Thyroid gland (tissue), 4 donors: ENCODE results near the gene COL23A1. TPM values are rescaled to one million over a fixed set of nuclear protein-coding genes. Genes with fewer than 3 reads are reported as not detected.

ENCODE experiments used
- DNase-seq, 2 donors: peaks; one replicate each; pipeline ENCODE4 v3.0.0-alpha.2; 2019
- H3K27ac ChIP-seq, 3 donors: fragments of 200-600 bp; sonication (generic); 1 replicate in 2 of 3; 2 replicates in 1 of 3; pipeline ENCODE4 v1.5.1; 2016 to 2019; ENCODE audit warnings: mild to moderate bottlenecking in 1 of 3, moderate library complexity in 1 of 3
- H3K27me3 ChIP-seq: fragments of 200-600 bp; sonication (generic); one replicate; pipeline ENCODE4 v1.5.1; 2019
- H3K36me3 ChIP-seq, 2 donors: fragments of 200-600 bp; sonication (generic); one replicate each; pipeline ENCODE4 v1.5.1; 2016 to 2019
- H3K4me1 ChIP-seq, 2 donors: fragments of 200-600 bp; sonication (generic); one replicate each; pipeline ENCODE4 v1.5.1; 2017 to 2019
- H3K4me3 ChIP-seq, 3 donors: fragments of 200-600 bp; sonication (generic); replicated peaks in 1 of 3; 1 replicate in 2 of 3; 2 replicates in 1 of 3; pipeline ENCODE4 v1.5.1; 2016; ENCODE audit warnings: mild to moderate bottlenecking in 1 of 3
- H3K9me3 ChIP-seq: fragments of 200-600 bp; sonication (generic); one replicate; pipeline ENCODE4 v1.5.1; 2017
- POLR2A ChIP-seq, 2 donors: fragments of 450-650 bp; IDR thresholded peaks; one replicate each; pipeline ENCODE4 v1.6.1; 2017; ENCODE audit warnings: antibody characterized with exemption in 2 of 2, mild to moderate bottlenecking in 2 of 2, moderate library complexity in 1 of 2
- WGBS, 2 donors: methylation state at CpG; one replicate each; pipeline ENCODE4 v1.1.5; 2017; 5-methylcytosine and 5-hydroxymethylcytosine counted together
- intact Hi-C: fragments of 100-400 bp; cut with DNase I; formaldehyde crosslinking; loops from one replicate; pipeline ENCODE4 v1.15.1; 2023
- total RNA-seq, 4 donors: library from RNA; depleted of rRNA; stranded (reverse); fragments of >200 nt; gene quantifications; one replicate each; pipeline ENCODE4 v1.2.3, GENCODE V29; 2016
- TF ChIP-seq, protein P1 (sequence below), 6 experiments: fragments of 200-600 bp in 3 of 6; fragments of 450-650 bp in 3 of 6; sonication (generic) in 3 of 6; IDR thresholded peaks; one replicate each; pipeline ENCODE4 v1.5.1; 2016 to 2019; ENCODE audit warnings: antibody characterized with exemption in 6 of 6, mild to moderate bottlenecking in 2 of 6, inconsistent platforms in 1 of 6, moderate library complexity in 1 of 6

COL23A1 gene
- total RNA-seq, 4 donors from 2014 or later, result 76.6 to 108 (median 95.7) TPM

DNA sequence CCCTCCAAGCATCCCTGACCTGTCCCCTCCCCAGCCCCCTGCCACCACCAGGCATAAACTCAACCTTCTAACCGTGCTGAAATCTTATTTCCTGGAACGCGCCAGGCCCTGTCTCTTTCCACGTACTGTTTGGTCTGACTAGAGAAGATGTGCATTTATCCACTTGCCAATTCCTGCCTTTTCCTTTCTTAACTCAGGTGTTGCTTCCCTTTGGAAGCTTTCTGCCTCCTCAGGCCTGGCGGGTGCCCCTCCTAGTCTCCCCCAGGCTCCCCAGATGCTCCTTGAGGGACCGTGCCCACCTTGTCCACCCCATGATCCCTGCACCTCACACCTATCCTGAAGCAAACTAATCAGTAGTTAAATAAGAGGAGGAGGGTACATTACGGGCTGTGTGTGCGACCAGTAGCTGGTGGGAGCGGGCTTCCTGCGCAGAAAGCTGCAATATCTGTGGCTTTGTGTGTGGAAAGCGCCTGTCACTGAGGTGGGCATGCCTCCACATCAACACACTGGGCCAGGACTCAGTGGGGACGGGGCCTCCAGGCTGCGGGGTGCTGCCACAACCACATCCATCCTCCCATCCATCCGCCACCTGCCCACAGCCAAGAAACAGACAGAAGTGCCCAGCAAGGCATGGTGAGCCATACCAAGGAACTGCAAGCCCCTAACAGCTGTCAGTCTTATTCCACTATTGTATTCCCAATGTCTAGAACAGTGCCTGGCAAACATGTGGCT, 73.5 kb downstream of the COL23A1 start:
- no peaks in the 10 kb centered on the region for H3K27me3 ChIP-seq
- H3K9me3 ChIP-seq, result no peaks in the 10 kb centered on the region
- H3K4me1 ChIP-seq, result no peaks in the 10 kb centered on the region
- 93 to 95% methylated on average over 13 to 14 of the region's 14 CpGs for WGBS, 2 donors
- intact Hi-C loops, result no loop called here
- H3K27ac ChIP-seq, result no peak overlapping the region
- DNase-seq, result no peak
- no peak overlapping the region for H3K4me3 ChIP-seq
- no peaks in the 10 kb centered on the region for H3K36me3 ChIP-seq
- TF ChIP-seq, protein P1, sequence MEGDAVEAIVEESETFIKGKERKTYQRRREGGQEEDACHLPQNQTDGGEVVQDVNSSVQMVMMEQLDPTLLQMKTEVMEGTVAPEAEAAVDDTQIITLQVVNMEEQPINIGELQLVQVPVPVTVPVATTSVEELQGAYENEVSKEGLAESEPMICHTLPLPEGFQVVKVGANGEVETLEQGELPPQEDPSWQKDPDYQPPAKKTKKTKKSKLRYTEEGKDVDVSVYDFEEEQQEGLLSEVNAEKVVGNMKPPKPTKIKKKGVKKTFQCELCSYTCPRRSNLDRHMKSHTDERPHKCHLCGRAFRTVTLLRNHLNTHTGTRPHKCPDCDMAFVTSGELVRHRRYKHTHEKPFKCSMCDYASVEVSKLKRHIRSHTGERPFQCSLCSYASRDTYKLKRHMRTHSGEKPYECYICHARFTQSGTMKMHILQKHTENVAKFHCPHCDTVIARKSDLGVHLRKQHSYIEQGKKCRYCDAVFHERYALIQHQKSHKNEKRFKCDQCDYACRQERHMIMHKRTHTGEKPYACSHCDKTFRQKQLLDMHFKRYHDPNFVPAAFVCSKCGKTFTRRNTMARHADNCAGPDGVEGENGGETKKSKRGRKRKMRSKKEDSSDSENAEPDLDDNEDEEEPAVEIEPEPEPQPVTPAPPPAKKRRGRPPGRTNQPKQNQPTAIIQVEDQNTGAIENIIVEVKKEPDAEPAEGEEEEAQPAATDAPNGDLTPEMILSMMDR (IDR thresholded peaks at IDR 0.05), result no peak
- no peak for TF ChIP-seq POLR2A (IDR thresholded peaks at IDR 0.05)

DNA sequence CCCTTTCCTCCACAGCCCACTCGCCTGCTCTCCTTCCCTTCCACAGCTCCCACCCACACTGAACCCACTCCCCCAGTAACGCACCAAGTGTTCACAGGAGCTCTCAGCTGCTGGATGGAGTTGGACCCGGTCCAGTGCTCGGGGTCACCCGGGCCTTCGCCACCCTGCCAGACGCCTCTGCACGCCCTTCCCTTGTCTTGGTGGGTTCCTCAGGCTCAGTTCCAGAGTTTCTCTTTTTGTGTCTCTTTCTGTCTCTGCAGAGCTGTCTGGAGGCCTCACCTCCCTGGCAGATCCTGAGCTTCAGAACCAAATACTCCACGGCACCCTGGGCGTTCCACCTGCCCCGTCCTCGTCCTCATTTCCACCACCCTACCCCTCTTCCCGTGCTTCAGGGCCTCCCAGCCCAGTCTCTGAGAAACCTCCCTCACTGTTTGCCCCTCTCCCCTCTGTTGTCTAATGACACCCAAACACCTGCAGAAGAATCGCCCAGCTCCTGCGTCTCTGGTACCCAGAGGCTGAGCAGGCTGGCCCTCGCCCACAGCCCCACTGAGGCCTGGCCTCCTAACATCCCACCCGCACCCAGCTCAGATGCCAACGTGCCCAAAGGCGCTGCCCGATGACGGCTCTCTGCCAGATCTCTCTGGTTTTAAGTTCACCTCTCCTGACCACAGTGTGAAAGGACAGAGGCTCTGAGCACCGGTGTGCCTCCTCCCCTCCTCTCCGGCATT, 74.3 kb downstream of the COL23A1 start:
- intact Hi-C loops, result no loop called here
- no peak for DNase-seq
- no peak overlapping the region for H3K4me3 ChIP-seq
- H3K36me3 ChIP-seq, result no peaks in the 10 kb centered on the region
- 79 to 81% methylated on average over 23 of the region's 23 CpGs for WGBS, 2 donors
- no peaks in the 10 kb centered on the region for H3K4me1 ChIP-seq
- H3K27me3 ChIP-seq, result no peaks in the 10 kb centered on the region
- H3K9me3 ChIP-seq, result no peaks in the 10 kb centered on the region
- no peak overlapping the region for H3K27ac ChIP-seq
- TF ChIP-seq, protein P1 (IDR thresholded peaks at IDR 0.05), result no peak
- no peak for TF ChIP-seq POLR2A (IDR thresholded peaks at IDR 0.05)

DNA sequence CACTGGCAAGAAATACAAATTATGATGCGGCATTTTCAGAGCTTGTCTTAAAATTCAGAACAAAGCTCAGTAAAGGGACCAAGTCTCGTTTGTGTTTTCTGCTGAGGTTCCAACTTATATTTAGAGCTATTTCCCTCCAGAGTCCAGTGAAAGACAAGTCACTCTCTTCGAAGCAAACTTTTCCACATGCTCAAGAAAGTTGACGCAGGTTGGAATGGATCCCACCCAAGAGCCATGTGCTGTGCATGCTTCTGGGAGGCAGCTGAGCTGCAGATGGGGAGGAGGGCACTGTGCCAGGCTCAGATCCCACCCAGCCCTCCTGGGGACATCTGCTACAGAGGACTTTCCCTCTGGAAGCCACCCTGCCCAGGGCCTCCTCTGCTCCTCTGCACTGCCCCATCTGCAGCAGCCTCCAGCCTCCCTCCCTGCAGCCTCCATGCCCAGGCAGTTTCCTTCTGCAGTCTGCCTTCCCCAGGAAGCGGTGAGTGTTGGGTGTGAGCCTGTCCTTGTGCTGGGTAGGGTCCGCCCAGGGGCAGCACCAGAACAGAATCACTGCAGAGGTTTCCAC, 75.3 kb downstream of the COL23A1 start:
- DNase-seq, result no peak
- Histone ChIP-seq H3K4me3 (no peak overlapping the region), H3K9me3 (no peaks in the 10 kb centered on the region), H3K27ac (no peak overlapping the region), H3K36me3 (no peaks in the 10 kb centered on the region), H3K27me3 (no peaks in the 10 kb centered on the region), H3K4me1 (no peaks in the 10 kb centered on the region)
- TF ChIP-seq, protein P1 (IDR thresholded peaks at IDR 0.05), result no peak
- no peak for TF ChIP-seq POLR2A (IDR thresholded peaks at IDR 0.05)
- WGBS, 2 donors, result 88 to 90% methylated on average over 6 of the region's 6 CpGs
- intact Hi-C loops, result no loop called here

DNA sequence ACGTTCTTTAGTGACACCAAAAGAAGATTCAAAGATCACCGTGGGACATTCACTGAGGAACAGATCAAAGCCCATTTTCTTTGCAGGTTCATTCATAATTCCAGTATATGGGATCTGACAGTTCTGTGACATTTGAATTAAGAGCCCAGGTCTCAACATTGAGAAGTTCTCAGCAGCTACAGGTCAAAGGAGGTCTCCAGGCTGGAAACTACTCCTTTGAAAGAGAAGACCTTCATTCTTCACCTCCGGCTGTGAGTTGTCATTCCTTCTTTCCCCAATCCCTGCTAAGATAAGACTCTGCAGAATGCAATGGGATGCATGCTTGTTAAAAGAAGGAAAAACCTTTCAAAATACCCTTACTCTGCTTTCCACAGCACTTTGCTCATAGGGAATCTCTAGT, 79.0 kb downstream of the COL23A1 start:
- Histone ChIP-seq H3K4me3 (no peak overlapping the region), H3K9me3 (no peaks in the 10 kb centered on the region), H3K36me3 (no peaks in the 10 kb centered on the region), H3K4me1 (peaks cover 9 to 15% of the 10 kb centered on the region in 2 donors), H3K27me3 (no peaks in the 10 kb centered on the region), H3K27ac (no peak overlapping the region)
- WGBS, 2 donors, result 82 to 89% methylated on average over 3 of the region's 3 CpGs
- intact Hi-C loops, result no loop called here
- DNase-seq, result no peak
- TF ChIP-seq, protein P1 (IDR thresholded peaks at IDR 0.05), result no peak
- no peak for TF ChIP-seq POLR2A (IDR thresholded peaks at IDR 0.05)
